Transverse colon (tissue), 4 donors: ENCODE measurements around the gene GNL2.

Experiments
- POLR2A ChIP-seq: fragments of 450-650 bp; IDR thresholded peaks from one replicate; pipeline ENCODE4 v1.6.1; 2016; ENCODE audit warnings: antibody characterized with exemption, mild to moderate bottlenecking, moderate library complexity
- POLR2AphosphoS5 ChIP-seq, 3 donors: sonication (generic); formaldehyde crosslinking; IDR thresholded peaks; one replicate each; pipeline ENCODE4 v1.6.1; 2016; ENCODE audit warnings: antibody characterized with exemption in 3 of 3
- TF ChIP-seq, protein P1 (sequence below), 5 experiments: fragments of 200-600 bp in 3 of 5; fragments of 450-650 bp in 2 of 5; sonication (generic) in 3 of 5; IDR thresholded peaks; 1 replicate in 2 of 5; 2 replicates in 3 of 5; pipeline ENCODE4 v1.5.1; 2016 to 2017; ENCODE audit warnings: antibody characterized with exemption in 5 of 5, inconsistent platforms in 3 of 5, mild to moderate bottlenecking in 2 of 5, moderate library complexity in 1 of 5

DNA sequence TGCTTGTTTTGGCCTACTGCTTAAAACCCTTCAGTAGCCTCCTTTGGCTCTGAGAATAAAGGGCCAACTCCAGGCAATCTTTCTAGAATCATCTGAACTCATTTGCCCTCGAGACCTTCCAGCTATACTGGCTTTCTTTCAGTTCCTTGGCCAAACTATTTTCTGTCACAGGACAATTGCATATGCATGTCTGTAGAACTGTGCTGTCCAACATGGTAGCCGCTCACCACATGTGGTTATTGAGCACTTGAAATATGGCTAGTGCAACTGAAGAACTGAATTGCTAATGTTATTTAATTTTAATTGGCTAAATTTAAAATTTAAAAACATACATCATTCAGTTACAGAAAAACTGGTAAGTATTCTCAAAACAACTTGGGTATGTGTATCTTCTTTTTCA is 14.3 kb upstream of the GNL2 start:
- TF ChIP-seq POLR2AphosphoS5 (IDR thresholded peaks at IDR 0.05) (no peak), POLR2A (no peak)
- TF ChIP-seq, protein P1, sequence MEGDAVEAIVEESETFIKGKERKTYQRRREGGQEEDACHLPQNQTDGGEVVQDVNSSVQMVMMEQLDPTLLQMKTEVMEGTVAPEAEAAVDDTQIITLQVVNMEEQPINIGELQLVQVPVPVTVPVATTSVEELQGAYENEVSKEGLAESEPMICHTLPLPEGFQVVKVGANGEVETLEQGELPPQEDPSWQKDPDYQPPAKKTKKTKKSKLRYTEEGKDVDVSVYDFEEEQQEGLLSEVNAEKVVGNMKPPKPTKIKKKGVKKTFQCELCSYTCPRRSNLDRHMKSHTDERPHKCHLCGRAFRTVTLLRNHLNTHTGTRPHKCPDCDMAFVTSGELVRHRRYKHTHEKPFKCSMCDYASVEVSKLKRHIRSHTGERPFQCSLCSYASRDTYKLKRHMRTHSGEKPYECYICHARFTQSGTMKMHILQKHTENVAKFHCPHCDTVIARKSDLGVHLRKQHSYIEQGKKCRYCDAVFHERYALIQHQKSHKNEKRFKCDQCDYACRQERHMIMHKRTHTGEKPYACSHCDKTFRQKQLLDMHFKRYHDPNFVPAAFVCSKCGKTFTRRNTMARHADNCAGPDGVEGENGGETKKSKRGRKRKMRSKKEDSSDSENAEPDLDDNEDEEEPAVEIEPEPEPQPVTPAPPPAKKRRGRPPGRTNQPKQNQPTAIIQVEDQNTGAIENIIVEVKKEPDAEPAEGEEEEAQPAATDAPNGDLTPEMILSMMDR (IDR thresholded peaks at IDR 0.05), result no peak
